ENCODE measurements around the gene P3H1.
A peak's percentile ranks its signal among the peaks of the same experiment; 100 is the strongest.
"Not testable (repeated sequence)": the region's sequence is repeated elsewhere in the genome, so short reads cannot be mapped to it uniquely, and the experiment has no call there.

The P3H1 gene

DNA sequence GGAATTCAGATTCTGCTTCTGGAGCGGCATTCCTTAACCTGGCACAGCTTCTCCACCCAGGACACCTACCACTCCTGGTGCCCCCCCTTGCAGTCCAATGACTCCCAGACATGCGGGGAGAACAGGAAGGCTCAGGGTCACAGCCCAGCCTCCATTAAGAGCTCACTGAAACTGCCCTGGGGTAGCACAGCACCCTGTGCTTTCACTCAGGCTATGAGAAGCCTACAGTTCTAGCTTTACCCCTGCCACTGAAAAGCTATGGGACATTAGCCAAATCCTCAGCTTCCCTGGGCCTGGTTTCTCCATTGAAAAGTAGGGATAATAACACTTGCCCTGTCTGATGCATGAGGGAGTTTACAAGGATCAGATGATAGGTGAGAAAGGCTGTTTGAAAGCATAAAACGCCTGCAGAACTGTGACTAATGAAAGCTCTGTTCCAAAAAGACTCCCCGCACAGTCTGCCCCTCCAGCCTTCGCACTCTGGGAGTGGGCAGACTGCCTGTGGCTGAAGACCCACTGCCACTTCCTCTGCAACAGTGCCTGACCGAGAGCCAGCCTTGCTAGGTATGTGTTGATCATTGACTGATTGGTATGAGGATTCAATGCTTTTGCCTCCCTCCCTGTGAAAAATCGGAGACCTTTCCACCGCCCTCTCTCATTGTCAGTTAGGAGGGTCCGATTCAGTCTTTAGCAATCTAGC is 24.1 kb downstream of the P3H1 start:
- no peak for DNase-seq

DNA sequence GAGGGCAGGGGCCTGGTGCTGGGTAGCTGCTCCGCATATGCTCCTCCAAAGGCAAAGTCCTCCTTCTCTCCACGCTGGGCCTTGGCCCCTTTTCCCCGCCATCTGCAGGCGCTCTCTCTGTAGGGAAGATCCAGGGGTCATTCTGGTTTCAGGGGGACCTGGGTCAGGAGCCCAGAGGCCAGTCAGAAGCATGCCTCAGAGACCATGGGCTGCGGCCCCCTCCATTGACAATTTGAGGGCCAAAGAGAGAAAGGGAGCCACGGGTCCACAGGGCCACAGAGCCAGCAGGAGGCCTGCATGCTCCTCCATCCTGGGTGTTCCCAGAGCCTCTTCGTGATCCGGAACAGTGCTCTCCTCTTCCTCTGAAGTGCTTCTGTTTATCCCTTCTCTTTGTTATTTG is 24.7 kb downstream of the P3H1 start:
- DNase-seq: no peak

DNA sequence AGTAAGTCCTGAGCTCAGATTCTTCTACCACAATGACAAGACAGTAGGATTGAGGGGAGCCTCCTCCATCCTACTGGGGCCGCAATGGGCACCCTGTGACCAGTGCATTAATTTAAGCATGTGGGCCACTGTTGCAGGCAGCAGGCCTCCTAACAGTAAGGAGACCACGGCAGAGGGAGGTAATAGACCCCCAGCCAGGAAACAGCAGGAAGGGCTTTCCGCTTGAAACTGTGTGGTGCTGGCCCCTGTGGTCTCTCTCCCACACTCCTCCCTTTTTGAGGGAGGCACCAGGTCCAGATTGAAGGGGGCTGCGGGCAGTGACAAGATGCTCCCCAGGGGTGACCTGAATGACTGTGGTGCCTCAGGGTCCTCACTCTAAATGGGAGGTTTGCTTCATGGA is 25.1 kb downstream of the P3H1 start:
- DNase-seq: no peak

DNA sequence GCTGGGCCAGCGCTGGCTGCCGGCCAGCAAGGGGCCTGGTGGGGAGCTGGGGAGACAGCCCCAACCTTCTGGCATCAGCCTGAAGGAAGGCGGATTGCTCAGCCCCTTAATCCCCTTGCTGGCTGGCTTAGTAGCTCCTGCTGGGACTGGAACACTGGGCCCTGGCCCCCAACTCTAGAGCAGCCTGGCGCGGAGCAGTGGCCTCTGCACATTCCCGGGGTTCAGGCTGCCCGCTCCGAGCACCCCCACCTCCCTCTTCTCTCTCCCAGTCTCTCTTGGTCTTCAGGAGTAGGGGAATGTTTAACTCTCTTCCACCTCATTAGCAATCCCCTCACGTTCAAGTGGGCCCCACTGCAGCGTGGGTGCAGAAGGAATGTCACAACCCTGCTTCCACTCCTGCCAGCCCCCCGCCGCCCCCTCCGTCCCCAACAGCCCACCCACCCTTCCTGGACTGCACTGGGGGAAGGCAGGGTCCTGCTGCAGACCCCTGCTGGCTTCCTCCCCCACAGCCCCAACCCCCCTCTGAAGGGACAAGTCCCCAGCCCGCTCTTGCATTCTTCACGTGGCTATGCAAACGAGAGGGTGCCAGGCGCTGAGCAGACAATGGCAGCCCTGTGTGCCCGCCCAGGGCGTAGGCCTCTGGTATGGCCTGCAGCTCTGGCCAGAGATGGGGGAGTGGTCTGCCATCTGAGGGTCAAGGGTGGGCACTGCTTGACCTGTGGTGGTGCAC is 25.8 kb downstream of the P3H1 start:
- no peak for DNase-seq

DNA sequence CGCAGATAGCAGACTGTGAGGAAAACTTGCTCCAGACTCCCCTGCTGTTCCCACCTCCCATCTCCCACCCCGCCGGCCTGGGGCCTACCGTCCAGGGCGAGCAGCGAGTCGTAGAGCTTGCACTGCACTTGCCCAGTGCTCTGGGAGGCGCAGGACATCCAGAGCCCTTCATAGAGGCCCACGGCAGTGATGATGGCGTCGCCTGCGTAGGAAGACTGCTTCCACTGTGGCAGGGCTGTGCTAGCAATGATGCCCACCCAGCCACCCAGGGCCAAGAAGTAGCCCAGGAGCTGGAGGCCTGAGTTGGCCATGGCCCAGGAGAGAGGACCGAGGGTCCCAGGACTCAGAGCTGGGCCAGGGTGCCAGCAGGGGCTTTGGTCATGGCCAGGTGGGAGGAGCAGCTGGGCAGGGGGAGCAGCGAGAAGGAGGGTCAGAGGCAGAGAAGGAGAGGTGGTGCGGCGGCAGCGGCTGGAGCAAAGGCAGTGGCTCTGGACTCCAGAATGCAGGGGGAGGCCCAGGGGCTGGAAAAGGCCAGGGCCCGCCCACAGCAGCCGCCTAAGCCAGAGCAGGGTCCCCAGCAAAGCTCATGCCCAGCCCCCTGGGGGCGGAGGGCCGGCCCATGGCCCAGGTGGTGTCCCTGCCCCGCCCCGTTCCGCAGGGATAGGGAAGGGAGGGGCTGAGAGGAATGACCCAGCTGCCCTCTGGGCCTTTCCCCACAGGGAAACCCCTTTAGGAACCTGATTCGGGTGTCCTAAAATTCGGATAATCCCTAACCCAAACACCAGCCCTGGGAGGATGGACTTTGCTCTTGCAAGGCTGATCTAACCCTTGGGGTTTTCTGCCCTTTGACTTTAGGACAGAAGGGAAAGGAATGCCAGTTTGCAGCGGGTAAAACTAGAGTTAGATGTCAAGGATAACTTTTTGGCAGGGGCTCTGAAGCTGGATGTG is 26.8 kb downstream of the P3H1 start, which contains the start of gene CLDN19:
TSS of gene CLDN19 (minus strand) at position 484 of the 948 bp plus-strand sequence. CDS start at position 311, 173 bp downstream.
- DNase-seq: no peak

DNA sequence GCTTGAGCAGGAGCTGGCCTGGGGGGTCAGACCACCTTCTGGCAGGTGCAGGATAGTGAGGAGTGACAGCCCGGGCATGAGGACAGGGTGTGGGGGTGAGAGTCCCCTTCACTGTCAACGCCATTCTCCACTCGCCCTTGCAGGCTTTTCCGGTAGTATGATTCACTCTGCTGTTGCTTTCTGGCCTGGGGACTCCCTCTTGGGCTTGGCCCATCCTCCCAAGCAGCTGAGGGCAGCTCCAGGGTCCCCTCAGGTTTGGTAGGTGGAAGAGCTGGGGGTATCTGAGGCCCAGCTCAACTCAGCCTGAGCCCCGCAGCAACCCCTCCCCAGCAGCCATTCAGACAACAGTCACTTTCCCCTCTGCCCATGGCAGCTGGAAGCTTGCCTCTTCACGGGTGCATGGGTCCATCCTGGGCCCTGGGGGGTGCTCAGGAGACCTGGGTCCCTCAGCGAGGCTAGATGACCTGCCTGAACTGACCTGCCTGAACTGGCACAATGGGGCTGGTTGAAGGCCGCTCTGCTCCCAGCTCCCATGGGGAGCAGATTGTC is 28.1 kb downstream of the P3H1 start:
- DNase-seq: no peak

DNA sequence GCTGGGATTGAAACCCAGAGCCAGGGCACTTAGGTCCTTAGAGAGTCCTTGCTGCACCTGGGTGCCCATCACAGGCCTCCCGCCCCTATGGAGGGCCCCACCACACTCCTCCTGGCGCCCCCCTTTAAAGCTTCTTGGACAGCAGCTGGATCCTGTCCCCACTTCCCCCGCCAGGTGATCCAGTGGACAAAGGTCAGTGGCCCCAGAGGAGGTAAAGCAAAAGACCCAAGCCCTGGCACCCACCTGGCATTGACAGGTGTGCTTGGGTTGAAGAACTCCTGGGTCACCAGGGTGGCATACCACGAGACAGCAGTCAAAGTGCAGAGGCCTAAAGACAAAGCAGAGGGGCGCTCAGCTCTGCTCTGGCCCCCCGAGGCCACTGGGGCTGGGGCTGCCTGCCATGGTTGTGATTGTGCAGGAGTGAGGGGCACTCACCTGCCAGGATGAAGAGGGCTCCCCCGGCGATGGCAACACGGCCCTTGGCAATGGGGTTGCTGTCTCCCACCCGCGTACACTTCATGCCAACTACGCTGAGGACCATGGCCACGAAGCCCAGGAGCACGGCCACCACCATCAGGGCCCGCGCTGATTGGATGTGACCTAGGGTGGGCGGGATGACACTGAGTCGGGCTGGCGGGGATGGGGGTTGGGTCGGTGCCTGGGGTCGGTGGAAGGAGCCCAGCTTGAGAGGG is 28.7 kb downstream of the P3H1 start:
- no peak for DNase-seq

DNA sequence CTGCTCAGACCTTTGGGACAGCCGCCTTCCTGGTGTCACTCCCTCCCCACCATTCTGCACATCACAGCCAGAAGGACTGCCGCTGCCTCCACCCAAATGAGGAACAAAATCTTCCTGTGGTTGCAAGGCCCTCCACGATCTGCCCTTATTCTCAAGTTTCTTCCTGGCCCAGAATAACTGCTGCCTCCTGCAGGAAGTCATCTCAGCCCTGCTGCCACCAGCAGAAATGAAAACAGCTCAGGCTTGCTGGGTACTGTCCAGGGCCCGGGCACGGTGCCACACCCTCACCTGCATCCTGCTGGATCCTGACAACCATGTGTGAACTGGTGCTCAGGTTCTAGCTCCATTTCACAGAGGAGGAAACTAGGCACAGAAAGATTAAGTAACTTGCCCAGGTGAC is 29.6 kb downstream of the P3H1 start:
- no peak for DNase-seq

DNA sequence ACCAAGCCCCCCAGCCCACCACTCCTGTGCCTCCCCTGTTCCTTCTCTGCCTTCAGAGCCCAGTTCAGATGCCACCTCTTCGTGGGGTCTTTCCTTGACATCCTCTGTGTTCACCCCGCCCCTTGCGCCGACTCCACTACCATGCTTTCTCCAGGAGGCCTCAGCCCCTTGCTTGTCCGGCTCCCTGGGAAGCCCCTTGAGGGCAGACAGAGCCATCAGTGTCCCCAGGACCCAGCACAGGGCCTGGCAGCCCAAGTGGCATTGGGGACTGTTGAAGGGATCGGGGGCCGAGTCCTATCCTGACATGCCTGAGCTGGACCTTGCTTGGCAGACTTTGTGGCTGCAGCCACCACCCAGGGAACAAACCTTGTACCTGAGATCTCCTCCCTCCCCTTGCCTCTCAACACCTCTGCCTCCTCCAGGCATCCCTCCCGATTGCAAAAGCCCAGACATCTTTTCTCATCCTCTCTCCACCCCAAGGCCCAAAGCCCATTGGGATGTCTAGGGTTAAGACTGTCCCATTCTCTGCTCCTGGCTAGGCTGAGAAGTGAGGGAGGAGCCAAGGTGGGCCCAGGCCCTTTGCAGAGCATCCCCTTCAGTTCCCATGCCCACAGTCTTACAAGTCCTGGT is 30.1 kb downstream of the P3H1 start:
- DNase-seq: no peak

DNA sequence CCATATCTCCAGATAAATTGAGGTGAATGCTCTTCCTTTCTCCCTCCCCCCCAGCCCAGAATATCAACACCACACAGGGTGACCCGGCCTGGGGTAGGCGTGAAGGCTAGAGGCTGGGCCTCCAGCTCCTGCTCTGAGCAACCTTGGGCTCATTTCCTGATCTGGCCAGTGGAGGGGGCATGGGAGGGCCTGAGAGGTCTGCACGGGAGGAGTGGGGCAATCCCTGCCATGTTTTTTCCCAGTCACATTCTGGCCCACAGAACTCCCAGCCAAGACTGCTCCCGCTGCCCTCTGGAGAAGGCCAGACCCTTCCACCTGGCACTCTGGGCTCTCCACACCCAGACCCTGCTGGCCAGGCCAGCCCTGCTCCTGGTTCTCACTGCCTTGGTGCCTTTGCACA is 30.7 kb downstream of the P3H1 start:
- DNase-seq: no peak

DNA sequence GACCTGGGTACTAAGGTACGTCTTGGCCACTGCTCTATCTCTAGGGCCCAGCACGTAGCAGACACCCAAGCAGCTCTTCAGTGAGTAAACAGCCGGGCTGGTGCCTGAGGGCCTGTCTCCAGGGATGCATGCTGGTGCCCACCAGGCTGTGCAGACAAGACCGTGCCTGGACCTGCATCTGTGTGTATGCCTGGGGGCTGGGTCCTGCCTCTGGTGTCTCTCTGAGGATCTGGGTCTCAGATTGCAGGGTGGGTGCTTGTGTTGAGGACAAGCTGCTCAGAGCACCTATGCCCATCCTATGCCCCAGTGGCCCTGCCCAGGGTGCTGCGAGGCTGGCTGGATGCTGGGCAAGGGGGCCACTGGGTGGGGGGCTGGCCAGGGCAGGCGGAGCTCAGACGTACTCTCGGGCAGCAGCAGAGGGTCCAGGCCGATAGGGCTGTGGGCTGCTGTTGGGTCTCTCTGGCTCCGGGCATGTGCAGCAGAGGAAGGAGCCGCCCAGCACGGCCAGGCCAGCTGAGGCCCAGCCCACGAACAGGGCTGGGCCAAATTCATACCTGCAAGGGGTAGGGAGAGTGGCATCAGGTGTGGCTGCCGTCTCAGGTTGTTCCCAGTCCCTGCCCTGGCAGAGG is 31.2 kb downstream of the P3H1 start:
- DNase-seq: no peak

DNA sequence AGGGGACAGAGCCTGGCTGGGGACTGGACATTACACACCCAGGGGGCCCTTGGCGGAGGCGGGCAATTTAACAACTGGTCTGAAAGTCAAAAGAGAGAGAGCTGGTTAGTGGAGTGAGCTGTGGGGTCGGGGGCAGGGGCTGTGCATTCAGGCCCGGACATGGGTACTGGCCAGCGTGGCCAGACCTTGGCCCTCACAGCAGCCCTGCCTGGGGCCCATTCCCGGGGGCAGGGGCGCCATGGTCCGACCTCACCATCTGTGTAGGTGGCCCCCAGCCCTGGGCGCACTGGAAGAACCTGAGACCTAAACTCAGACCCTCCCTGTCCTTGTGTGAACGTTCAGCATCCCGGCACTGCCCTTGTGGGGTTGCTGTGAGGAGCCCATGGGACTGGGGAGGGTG is 31.8 kb downstream of the P3H1 start:
- DNase-seq: no peak

DNA sequence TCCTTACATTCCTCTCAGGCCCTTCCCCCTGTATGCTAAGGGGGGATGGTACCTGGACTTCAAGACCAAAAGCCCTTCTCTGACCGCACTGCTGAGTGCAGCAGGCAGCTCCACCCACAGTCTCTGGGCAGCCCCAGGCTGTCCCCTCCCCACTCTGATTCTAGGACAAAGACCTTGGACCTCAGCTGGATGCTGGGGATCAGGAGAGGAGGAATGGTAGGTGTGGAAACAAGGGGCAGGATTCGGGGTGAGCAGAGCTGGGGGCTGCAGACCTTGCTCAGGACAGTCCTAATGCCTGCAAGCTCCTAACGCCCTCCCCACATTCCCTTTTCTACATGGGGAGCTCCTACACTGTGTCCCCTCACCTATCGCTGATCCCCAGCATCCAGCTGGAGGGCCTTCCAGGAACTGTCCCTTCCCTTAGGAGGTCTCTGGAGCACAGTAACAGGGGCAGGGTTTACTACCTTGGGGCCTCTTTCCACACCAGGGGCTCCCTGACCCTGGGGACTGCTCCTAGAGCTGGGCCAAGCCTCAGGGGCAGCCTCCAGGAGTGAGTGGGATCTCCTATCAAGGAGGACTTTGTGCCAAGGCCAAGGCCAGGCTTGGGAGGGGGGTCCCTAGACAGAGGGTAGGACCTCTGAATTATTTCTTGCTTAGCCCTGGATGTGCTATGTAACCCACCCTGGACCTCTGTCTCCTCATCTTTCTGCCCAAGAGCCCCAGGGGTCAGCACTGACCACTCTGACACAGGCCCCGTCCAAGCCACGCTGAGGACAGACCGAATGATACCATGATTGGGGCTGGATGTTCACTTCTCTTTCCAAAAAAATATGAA is 32.4 kb downstream of the P3H1 start:
- DNase-seq: no peak

DNA sequence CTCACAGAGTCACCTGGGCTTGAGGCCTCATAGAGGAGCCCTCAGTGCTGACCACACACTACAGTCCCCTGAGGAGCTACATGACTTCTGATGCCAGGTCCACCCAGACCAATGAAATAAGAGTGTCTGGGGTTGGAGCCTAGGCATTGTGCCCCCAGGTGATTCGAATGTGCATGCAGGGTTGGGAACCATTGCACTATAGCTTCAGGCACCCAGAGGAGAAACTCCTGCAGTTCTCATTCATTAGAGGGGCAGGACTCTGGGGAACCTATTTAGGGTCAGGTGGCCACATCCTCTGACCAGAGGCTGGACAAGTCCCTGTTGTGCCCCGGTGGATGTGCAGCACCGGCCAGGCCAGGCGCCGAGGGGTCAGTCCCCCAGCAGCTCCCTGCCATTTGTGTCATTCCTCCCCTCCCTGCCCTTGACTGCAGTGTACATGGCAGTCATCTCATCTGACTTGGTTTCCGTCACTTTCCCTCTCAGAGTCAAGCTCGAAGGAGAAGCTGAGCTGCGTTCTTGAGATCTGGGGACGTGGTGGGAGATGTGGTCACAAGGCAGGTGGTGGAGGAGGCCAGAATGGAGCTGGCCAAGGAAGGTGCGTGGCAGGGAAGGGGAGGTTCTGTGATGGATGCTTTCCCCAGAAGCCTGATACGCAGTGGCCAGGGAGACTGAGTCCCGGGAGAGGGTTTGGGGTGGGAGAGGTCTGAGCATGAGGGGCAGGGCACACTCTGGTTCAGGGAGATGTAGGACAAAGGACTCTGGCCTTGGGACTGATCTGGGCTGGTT is 33.2 kb downstream of the P3H1 start:
- no peak for DNase-seq

DNA sequence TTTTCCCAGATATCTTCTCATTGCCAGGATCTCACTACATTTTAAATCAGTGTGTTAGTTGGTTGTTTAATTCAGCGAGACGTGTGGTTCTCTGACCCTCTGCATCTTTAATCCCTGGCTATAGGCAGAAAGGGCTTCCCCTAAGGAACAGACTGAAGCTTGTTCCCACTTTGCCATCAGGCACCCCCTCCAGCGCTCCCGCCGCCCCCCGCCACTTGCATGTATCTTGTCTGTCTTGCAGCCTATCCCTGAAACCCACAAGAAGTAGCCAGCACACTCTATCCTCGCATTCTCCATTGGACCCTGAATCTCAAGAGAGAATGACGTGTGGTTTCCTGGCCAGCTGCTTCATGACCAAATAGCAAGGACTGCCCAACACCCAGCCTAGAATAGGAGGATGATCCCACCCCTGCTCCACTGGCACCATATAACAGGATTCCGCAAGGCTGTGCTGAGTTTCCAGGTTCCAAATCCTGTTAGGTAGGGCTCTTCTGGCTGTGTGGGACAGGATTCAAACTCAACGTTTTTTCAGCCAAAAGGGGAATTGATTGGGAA is 34.6 kb downstream of the P3H1 start:
- no peak for DNase-seq

DNA sequence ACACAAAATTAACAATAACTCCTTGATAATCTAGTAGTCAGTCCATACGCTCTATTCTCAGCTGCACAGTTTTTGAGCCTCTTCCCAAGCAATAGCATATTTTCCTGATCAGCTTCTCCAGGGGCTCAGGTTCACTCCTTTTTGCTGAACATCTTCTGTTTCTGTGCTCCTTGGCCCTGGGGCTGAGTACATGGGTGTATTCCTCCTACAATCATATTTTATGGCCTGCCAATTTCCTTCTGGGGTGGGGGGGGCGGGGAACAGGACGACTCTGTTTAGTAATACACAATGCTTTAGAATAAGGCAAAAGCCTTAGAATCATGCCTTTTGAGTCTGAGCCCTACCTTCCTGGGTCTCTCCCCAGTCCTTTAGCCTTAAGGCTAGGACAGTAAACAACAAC is 35.2 kb downstream of the P3H1 start:
- no peak for DNase-seq

DNA sequence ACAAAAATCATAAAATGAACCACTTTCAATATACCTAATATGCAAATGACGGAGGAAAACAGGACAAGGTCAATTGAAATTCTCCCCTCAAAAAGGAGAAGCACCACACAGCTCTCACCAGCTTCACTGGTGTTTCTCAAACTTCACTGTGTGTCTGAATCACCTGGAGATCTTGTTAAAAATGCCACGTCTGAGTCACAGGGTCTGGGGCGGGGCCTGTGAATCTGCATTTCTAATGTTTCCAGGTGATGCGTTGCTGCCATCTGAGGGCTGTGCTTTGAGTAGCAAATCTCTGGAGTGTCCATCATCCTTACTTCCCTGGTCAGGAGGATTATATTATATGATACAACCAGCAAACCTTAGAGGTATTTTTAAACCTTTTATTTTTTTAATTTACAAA is 35.8 kb downstream of the P3H1 start:
- DNase-seq: peak; percentile 53

DNA sequence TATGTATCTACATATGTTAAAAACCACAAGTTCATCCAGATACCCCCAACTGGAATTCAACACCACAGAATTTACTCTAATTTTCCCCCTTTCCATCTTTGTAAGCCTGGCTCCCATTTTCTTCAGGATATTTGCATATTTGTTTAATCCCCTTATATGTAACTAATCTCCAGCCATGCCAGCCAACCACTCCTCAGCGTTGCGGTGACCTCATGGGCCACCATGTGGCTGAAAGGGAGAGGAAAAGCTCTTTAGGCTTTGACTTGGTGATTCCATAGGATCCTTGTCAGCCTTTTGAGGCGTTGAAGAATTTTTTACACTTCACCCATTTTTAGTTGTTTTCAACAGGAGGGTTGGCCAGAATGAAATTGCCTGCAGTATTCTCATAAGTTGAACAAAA is 36.8 kb downstream of the P3H1 start:
- no peak for DNase-seq

DNA sequence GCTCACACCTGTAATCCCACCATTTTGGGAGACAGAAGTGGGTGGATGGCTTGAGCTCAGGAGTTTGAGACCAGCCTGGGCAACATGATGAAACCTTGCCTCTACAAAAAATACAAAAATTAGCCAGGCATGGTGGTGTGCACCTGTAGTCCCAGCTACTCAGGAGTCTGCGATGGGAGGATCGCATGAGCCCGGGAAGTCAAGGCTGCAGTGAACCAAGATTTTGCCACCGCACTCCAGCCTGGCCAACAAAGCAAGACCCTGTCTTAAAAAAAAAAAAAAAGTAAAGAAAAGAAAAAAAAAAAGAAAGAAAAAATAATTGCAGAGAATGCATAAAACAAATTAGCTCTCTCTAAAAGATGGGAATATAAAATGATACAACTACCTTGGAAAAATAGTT is 41.0 kb downstream of the P3H1 start:
- not testable (repeated sequence) for DNase-seq

Data from activated naive CD4-positive, alpha-beta T cell treated with Interleukin-2 at 50 U/mL for 16 hours (primary cell).